ENCODE results near the gene COPZ1. TPM values are rescaled to one million over a fixed set of nuclear protein-coding genes. Genes with fewer than 3 reads are reported as not detected.
"Not testable (repeated sequence)": the region's sequence is repeated elsewhere in the genome, so short reads cannot be mapped to it uniquely, and the experiment has no call there.

Gene COPZ1
- total RNA-seq, 1 donor from 2014 or later, result 129 TPM

DNA sequence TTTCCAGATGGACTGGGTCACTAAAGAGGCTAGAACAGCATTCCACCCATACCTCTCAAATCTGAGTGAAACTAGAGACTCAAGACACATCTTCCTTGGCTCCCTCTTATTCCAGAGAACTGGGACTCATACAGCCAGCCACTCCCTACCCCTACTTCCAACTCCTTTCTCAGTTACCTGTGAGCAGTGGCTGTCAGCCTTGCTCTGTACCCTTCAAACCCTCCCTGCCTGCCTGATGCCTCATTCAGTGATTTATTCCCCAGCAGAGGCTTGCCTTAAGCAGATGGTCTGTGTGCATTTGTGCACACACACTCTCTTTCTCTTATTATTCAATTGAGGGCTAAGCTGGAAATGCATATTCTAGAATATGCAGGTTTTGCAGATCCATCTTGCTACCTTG, 24.7 kb downstream of the COPZ1 start:
- Histone ChIP-seq H3K4me1 (peaks cover 32% of the 10 kb centered on the region), H3K9me3 (no peaks in the 10 kb centered on the region), H3K27ac (peak overlapping the region; percentile 25), H3K36me3 (peaks cover 70% of the 10 kb centered on the region), H3K4me3 (no peak overlapping the region), H3K27me3 (ENCODE audit: low read depth) (no peaks in the 10 kb centered on the region)
- ATAC-seq (no peak), DNase-seq (no peak)
- TF ChIP-seq, protein P1, sequence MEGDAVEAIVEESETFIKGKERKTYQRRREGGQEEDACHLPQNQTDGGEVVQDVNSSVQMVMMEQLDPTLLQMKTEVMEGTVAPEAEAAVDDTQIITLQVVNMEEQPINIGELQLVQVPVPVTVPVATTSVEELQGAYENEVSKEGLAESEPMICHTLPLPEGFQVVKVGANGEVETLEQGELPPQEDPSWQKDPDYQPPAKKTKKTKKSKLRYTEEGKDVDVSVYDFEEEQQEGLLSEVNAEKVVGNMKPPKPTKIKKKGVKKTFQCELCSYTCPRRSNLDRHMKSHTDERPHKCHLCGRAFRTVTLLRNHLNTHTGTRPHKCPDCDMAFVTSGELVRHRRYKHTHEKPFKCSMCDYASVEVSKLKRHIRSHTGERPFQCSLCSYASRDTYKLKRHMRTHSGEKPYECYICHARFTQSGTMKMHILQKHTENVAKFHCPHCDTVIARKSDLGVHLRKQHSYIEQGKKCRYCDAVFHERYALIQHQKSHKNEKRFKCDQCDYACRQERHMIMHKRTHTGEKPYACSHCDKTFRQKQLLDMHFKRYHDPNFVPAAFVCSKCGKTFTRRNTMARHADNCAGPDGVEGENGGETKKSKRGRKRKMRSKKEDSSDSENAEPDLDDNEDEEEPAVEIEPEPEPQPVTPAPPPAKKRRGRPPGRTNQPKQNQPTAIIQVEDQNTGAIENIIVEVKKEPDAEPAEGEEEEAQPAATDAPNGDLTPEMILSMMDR (IDR thresholded peaks at IDR 0.05), result no peak
- intact Hi-C loops (cut with DNase I), result no loop called here

DNA sequence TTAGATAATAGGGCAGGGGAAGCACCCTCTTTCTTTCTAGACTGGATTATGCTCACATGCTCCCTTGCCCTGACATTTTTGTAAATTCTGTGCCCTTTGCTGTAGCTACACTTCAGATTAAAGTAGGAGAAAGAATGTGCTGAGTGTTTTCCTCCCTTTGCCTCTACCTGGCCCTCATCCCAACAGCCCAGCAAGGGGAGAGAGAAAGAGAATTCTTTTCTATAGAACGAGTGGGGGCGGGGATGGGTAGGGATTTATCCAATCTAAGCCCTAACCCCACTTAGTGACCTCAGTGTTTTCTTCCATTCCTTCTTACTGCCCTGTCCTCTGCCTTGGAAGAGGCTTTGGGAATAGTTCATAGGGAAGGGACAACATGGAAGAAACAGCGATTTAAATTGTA, 25.8 kb downstream of the COPZ1 start:
- Histone ChIP-seq H3K9me3 (no peaks in the 10 kb centered on the region), H3K27me3 (ENCODE audit: low read depth) (no peaks in the 10 kb centered on the region), H3K4me3 (no peak overlapping the region), H3K4me1 (peaks cover 32% of the 10 kb centered on the region), H3K27ac (peak overlapping the region; percentile 25), H3K36me3 (peaks cover 59% of the 10 kb centered on the region)
- peak; percentile 51 to 61 for ATAC-seq
- no peak for DNase-seq
- intact Hi-C loops (cut with DNase I), result no loop called here
- TF ChIP-seq, protein P1 (IDR thresholded peaks at IDR 0.05), result no peak

DNA sequence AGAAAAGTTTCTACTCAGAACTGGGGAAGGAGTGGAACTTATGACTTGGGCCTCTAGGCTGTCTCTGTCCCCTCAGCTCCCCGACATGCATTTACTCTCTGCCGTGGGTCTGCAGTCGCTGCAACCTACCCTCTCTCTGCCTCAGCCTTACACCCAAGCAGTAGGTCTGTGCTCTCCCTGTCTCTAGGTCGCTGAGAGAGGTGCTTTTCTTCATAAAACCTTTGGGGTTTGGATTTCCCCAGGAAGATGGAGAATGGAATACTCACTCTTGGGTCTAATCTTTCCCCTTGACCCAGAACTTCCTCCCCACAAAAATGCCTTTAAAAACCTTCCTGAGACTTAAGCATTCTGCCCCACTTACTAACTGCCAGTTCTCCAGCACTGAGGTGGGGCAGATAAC, 26.4 kb downstream of the COPZ1 start:
- DNase-seq, result no peak
- H3K9me3 ChIP-seq, result no peaks in the 10 kb centered on the region
- ATAC-seq, result no peak
- H3K4me1 ChIP-seq, result peaks cover 38% of the 10 kb centered on the region
- H3K27ac ChIP-seq, result peak overlapping the region; percentile 25
- no peak overlapping the region for H3K4me3 ChIP-seq
- H3K36me3 ChIP-seq, result peaks cover 53% of the 10 kb centered on the region
- H3K27me3 ChIP-seq (ENCODE audit: low read depth), result no peaks in the 10 kb centered on the region
- TF ChIP-seq, protein P1 (IDR thresholded peaks at IDR 0.05), result no peak
- intact Hi-C loops (cut with DNase I), result no loop called here

DNA sequence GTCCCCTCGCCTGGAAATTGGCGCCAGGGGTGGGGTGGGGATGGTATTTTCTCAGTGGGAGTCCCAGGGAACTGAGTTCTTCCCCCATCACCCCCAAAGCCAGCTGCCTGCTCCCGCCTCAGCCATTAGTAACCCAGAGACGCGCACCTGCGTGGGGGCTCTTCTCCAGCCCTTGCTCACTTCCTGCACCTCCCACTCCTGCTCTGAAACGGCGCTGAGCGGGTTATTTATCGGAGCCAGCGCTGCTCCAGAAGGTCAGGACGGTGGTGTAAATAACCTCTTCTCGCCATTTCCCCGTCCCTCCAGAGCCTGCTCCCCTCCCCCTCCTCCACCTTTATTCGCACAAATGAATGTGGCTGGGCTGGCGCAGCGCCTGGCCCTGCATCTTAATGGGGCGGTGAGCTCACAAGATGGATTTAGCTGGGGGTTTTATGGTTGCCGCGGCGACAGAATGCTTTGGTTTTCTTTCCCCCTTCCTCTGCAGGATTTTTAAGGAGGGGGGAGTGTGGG, 27.1 kb downstream of the COPZ1 start:
- TF ChIP-seq, protein P1 (IDR thresholded peaks at IDR 0.05), result no peak
- H3K9me3 ChIP-seq, result no peaks in the 10 kb centered on the region
- peaks cover 43% of the 10 kb centered on the region for H3K4me1 ChIP-seq
- DNase-seq (peak; percentile 71), ATAC-seq (peak; percentile 48 to 62)
- H3K4me3 ChIP-seq, result no peak overlapping the region
- intact Hi-C loops (cut with DNase I), result no loop called here
- no peaks in the 10 kb centered on the region for H3K27me3 ChIP-seq (ENCODE audit: low read depth)
- H3K36me3 ChIP-seq, result peaks cover 46% of the 10 kb centered on the region
- H3K27ac ChIP-seq, result peak overlapping the region; percentile 61

DNA sequence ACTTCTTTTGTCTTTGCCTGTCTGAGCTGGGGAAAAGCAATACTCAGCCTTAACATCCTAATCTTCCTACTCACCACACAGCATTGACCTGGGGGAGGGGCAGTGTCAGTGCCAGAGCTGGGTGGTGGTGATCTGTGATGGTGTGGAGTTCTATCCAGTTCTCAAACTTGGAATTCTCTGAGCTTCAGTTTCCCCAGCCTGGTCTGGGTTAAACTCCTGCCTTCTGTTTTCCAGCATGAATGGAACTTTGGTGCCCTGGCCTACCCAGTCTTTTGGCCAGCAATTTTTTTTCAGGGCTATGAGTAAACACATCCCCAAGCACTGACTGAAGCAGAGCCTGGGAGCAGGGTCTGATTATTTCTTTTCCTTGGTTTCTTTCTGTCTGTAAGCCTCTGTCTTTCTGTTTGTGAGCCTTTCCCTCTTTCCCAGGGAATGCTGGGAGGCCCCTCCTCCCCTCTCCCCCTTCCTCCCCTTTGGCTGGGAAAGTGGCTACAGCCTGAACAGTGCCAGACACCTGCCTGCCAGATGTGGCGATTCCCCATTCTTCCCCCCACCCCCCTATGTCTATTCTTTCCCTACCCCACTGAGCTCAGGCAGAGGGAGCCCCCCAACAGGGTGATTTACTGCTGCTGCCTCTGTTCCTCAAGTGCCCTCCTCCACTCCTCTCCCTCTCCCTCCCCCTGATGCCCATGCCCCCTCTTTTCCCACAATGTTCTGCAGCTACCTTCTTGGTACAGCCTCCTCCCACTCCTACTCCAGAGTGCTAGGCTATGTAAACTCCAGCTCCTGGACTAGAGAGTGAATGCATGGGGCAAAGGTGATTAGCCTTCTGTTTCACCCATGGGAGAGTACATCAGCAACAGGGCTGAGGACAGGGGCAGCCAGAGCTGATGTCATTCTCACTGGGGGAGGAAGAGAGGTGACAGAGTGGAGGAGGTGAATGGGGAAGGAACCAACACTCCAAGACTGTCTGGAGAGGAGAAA, 28.3 kb downstream of the COPZ1 start:
- Histone ChIP-seq H3K9me3 (no peaks in the 10 kb centered on the region), H3K4me3 (no peak overlapping the region), H3K4me1 (peaks cover 46% of the 10 kb centered on the region), H3K27ac (peak overlapping the region; percentile 61), H3K27me3 (ENCODE audit: low read depth) (no peaks in the 10 kb centered on the region), H3K36me3 (peaks cover 35% of the 10 kb centered on the region)
- DNase-seq (no peak), ATAC-seq (peak; percentile 61 to 70)
- intact Hi-C loops (cut with DNase I), result no loop called here
- TF ChIP-seq, protein P1 (IDR thresholded peaks at IDR 0.05), result no peak

DNA sequence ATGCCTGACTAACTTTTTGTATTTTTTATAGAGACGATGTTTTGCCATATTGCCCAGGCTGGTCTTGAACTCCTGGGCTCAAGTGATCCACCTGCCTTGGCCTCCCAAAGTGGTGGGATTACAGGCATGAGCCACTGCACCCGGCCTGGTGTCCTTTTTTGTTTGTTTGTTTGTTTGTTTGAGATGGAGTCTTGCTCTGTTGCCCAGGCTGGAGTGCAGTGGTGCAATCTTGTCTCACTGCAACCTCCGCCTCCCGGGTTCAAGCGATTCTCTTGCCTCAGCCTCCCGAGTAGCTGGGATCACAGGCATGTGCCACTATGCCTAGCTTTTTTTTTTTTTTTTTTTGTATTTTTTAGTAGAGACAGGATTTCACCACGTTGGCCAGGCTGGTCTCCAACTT, 29.3 kb downstream of the COPZ1 start:
- ATAC-seq; H3K4me3 ChIP-seq; H3K27ac ChIP-seq; DNase-seq; intact Hi-C loops (cut with DNase I); H3K27me3 ChIP-seq (ENCODE audit: low read depth); H3K9me3 ChIP-seq: not testable (repeated sequence)
- H3K36me3 ChIP-seq, result peaks cover 24% of the 10 kb centered on the region
- H3K4me1 ChIP-seq, result peaks cover 50% of the 10 kb centered on the region
